ENCODE measurements around the gene DPH5. TPM values are rescaled to one million over a fixed set of nuclear protein-coding genes. Genes with fewer than 3 reads are reported as not detected.
"Not testable (repeated sequence)": the region's sequence is repeated elsewhere in the genome, so short reads cannot be mapped to it uniquely, and the experiment has no call there.

Gene DPH5
- total RNA-seq, 1 donor from 2014 or later: 51.9 TPM

- peaks cover 68% of the 10 kb centered on the region for H3K4me1 Mint-ChIP-seq
Observed at GRCh38 chr1:100950337-100950736, 75.2 kb downstream of the DPH5 start.

GRCh38 chr1:100949515-100950158 lies 75.9 kb downstream of the DPH5 start:
- DNase-seq (peak; percentile 27), ATAC-seq (ENCODE audit: low read depth) (peak; percentile 93)
- intact Hi-C loops (cut with micrococcal nuclease); H3K27me3 Mint-ChIP-seq: not testable (repeated sequence)
- H3K27ac Mint-ChIP-seq: peak overlapping the region; percentile 83
- peaks cover 22% of the 10 kb centered on the region for H3K9me3 Mint-ChIP-seq
- CTCF ChIA-PET: interaction anchor here (0.9 to 2.4 kb wide), 3 partner anchors 176 to 339 kb away, joined by 3 to 8 read pairs (median 5); no protein-coding TSS in a partner anchor
- POLR2A ChIA-PET: interaction anchor here (1.5 to 2.1 kb wide), 2 partner anchors 229 to 286 kb away, joined by 4 to 9 read pairs; no protein-coding TSS in a partner anchor
- H3K36me3 Mint-ChIP-seq (ENCODE audit: low read depth): peaks cover 63% of the 10 kb centered on the region
- H3K4me3 Mint-ChIP-seq: peak overlapping the region; percentile 50
- peaks cover 67% of the 10 kb centered on the region for H3K4me1 Mint-ChIP-seq

More at GRCh38 chr1:100950337-100950736, 75.2 kb downstream of the DPH5 start:
- no peak for ATAC-seq (ENCODE audit: low read depth)
- TF ChIP-seq CTCF (IDR thresholded peaks at IDR 0.05): no peak
- intact Hi-C loops (cut with micrococcal nuclease): no loop called here
- Mint-ChIP-seq H3K4me3 (no peak overlapping the region), H3K27me3 (no peaks in the 10 kb centered on the region), H3K9me3 (peaks cover 22% of the 10 kb centered on the region), H3K27ac (peak overlapping the region; percentile 83), H3K36me3 (ENCODE audit: low read depth) (peaks cover 58% of the 10 kb centered on the region)
- POLR2A ChIA-PET: interaction anchor here (2.1 kb wide), 1 partner anchor 285 kb away, joined by 9 read pairs; no protein-coding TSS in a partner anchor
- CTCF ChIA-PET: interaction anchor here (0.9 to 2.4 kb wide), 2 partner anchors 175 to 338 kb away, joined by 3 to 8 read pairs; no protein-coding TSS in a partner anchor
- DNase-seq: no peak

- DNase-seq; ATAC-seq (ENCODE audit: low read depth); H3K27me3 Mint-ChIP-seq; intact Hi-C loops (cut with micrococcal nuclease): not testable (repeated sequence)
- H3K27ac Mint-ChIP-seq: peak overlapping the region; percentile 83
- H3K4me1 Mint-ChIP-seq: peaks cover 67% of the 10 kb centered on the region
- H3K36me3 Mint-ChIP-seq (ENCODE audit: low read depth): peaks cover 65% of the 10 kb centered on the region
- POLR2A ChIA-PET: interaction anchor here (1.5 to 2.1 kb wide), 2 partner anchors 230 to 287 kb away, joined by 4 to 9 read pairs; no protein-coding TSS in a partner anchor
- H3K4me3 Mint-ChIP-seq: peak overlapping the region; percentile 35
- CTCF ChIA-PET: interaction anchor here (0.7 to 2.4 kb wide), 4 partner anchors 25 to 340 kb away, joined by 3 to 8 read pairs (median 4); no protein-coding TSS in a partner anchor
- peaks cover 22% of the 10 kb centered on the region for H3K9me3 Mint-ChIP-seq
Observed at GRCh38 chr1:100948721-100949405, 76.7 kb downstream of the DPH5 start.

- CTCF ChIA-PET; intact Hi-C loops (cut with micrococcal nuclease); H3K27me3 Mint-ChIP-seq; ATAC-seq (ENCODE audit: low read depth); H3K4me3 Mint-ChIP-seq; DNase-seq; POLR2A ChIA-PET; H3K27ac Mint-ChIP-seq: not testable (repeated sequence)
- Mint-ChIP-seq H3K4me1 (peaks cover 69% of the 10 kb centered on the region), H3K36me3 (ENCODE audit: low read depth) (peaks cover 70% of the 10 kb centered on the region), H3K9me3 (peaks cover 19% of the 10 kb centered on the region)
Observed at GRCh38 chr1:100947816-100948215, 77.8 kb downstream of the DPH5 start.

GRCh38 chr1:100946064-100946463 lies 79.5 kb downstream of the DPH5 start:
- H3K27ac Mint-ChIP-seq, CTCF ChIA-PET: not testable (repeated sequence)
- H3K9me3 Mint-ChIP-seq: peaks cover 16% of the 10 kb centered on the region

GRCh38 chr1:100943533-100943932 lies 82.1 kb downstream of the DPH5 start:
- POLR2A ChIA-PET: no interaction called here
- H3K36me3 Mint-ChIP-seq (ENCODE audit: low read depth): peaks cover 71% of the 10 kb centered on the region

More at GRCh38 chr1:100946064-100946463, 79.5 kb downstream of the DPH5 start:
- H3K4me3 Mint-ChIP-seq; DNase-seq; H3K27me3 Mint-ChIP-seq; intact Hi-C loops (cut with micrococcal nuclease); POLR2A ChIA-PET; ATAC-seq (ENCODE audit: low read depth): not testable (repeated sequence)
- H3K36me3 Mint-ChIP-seq (ENCODE audit: low read depth): peaks cover 70% of the 10 kb centered on the region
- H3K4me1 Mint-ChIP-seq: peaks cover 74% of the 10 kb centered on the region

More at GRCh38 chr1:100943533-100943932, 82.1 kb downstream of the DPH5 start:
- Mint-ChIP-seq H3K27me3 (no peaks in the 10 kb centered on the region), H3K9me3 (peaks cover 14% of the 10 kb centered on the region), H3K4me1 (peaks cover 53% of the 10 kb centered on the region), H3K4me3 (no peak overlapping the region), H3K27ac (no peak overlapping the region)
- intact Hi-C loops (cut with micrococcal nuclease): no loop called here
- CTCF ChIA-PET: no interaction called here
- ATAC-seq (ENCODE audit: low read depth): no peak
- no peak for TF ChIP-seq CTCF (IDR thresholded peaks at IDR 0.05)
- DNase-seq: no peak
